HepG2 (cell line): Measurements from ENCODE around the gene U2AF1L4. TPM values are rescaled to one million over a fixed set of nuclear protein-coding genes. Genes with fewer than 3 reads are reported as not detected.

ENCODE experiments used
- ATAC-seq: fragments of 200-7000 bp; cut with Tn5 transposase; 3 replicates; pipeline ENCODE4 v1.9.1; 2020; ENCODE audit warnings: mild to moderate bottlenecking, moderate library complexity
- BruUV-seq: library from RNA; stranded (reverse); fragments of 400-500 nt; replicated peaks from 2 replicates; lab custom pipeline; 2021; lab: Mats Ljungman, UMichigan
- CTCF ChIA-PET: fragments of 300-600 bp; formaldehyde crosslinking; extraction: SDS; loops from one replicate; lab custom pipeline; 2021; ENCODE audit warnings: low total read pairs, inconsistent platforms, low intra/inter-chr PET ratio; lab: Yijun Ruan, JAX
- POLR2A ChIA-PET: fragments of 350-600 bp; sonication (Branson Sonifier 250); formaldehyde crosslinking; loops from one replicate; lab custom pipeline; 2020; ENCODE audit warnings: antibody characterized with exemption, inconsistent platforms; lab: Yijun Ruan, JAX
- DNase-seq: peaks from one replicate; pipeline ENCODE4 v3.0.0-alpha.2; 2015; ENCODE audit warnings: low spot score
- FAIRE-seq: peaks from 3 replicates; lab custom pipeline; 2011; peaks lifted over from hg19 to GRCh38; lab: Jason Lieb, UNC
- H2AFZ ChIP-seq: one replicate; pipeline ENCODE4 v1.6.1; 2011; ENCODE audit warnings: low read length, inconsistent platforms
- H3K27ac ChIP-seq: fragments of 300-600 bp; 3 replicates; pipeline ENCODE4 v1.8.0; 2011; ENCODE audit warnings: mixed run types, mild to moderate bottlenecking, mixed read lengths, low read length, inconsistent platforms; ENCODE audit not compliant: insufficient read depth; ENCODE audit errors: extremely low read length
- H3K27me3 ChIP-seq, 2 experiments: fragments of 200-600 bp in 1 of 2; 2 replicates in 1 of 2; 3 replicates in 1 of 2; pipeline versions ENCODE4 v1.6.0 to v1.8.0; 2011; ENCODE audit warnings: low read length in 2 of 2, mild to moderate bottlenecking in 2 of 2, moderate library complexity in 2 of 2, inconsistent platforms in 1 of 2; ENCODE audit not compliant: insufficient read depth in 2 of 2, control insufficient read depth in 1 of 2
- H3K36me3 ChIP-seq, 2 experiments: fragments of 200-600 bp in 1 of 2; replicated peaks in 1 of 2; 2 replicates in 1 of 2; 3 replicates in 1 of 2; pipeline versions ENCODE4 v1.5.1 to v1.8.0; 2011; ENCODE audit warnings: low read length in 2 of 2, inconsistent platforms in 1 of 2; ENCODE audit not compliant: insufficient read depth in 2 of 2, control insufficient read depth in 1 of 2
- H3K4me1 ChIP-seq: 2 replicates; pipeline ENCODE4 v1.5.1; 2012; ENCODE audit warnings: low read length, inconsistent platforms; ENCODE audit not compliant: insufficient read depth
- H3K4me2 ChIP-seq: 2 replicates; pipeline ENCODE4 v1.6.0; 2011; ENCODE audit warnings: low read depth, low read length, inconsistent platforms
- H3K4me3 ChIP-seq, 3 experiments: fragments of 200-600 bp in 1 of 3; sonication (generic), shearing (Covaris generic) in 1 of 3; replicated peaks in 1 of 3; 2 replicates each; pipeline ENCODE4 v1.5.1; 2011 to 2016; ENCODE audit warnings: low read length in 3 of 3, inconsistent platforms in 2 of 3, low read depth in 2 of 3, mild to moderate bottlenecking in 2 of 3, control low read depth in 1 of 3, mixed read lengths in 1 of 3; ENCODE audit not compliant: insufficient read depth in 1 of 3
- H3K79me2 ChIP-seq: one replicate; pipeline ENCODE4 v1.6.1; 2011; ENCODE audit warnings: low read length, inconsistent platforms; ENCODE audit not compliant: insufficient read depth
- H3K9ac ChIP-seq: 2 replicates; pipeline ENCODE4 v1.6.0; 2011; ENCODE audit warnings: mild to moderate bottlenecking, low read depth, low read length, inconsistent platforms; ENCODE audit not compliant: insufficient read depth
- H3K9me3 ChIP-seq: 2 replicates; pipeline ENCODE4 v1.5.1; 2012; ENCODE audit warnings: mild to moderate bottlenecking, low read length
- H4K20me1 ChIP-seq: 2 replicates; pipeline ENCODE4 v1.6.0; 2011; ENCODE audit warnings: inconsistent platforms, mild to moderate bottlenecking, low read length, moderate library complexity; ENCODE audit not compliant: insufficient read depth
- AGO2 ChIP-seq: fragments of 200-400 bp; formaldehyde crosslinking; optimal IDR thresholded peaks from 2 replicates; pipeline ENCODE3; 2017; ENCODE audit warnings: mild to moderate bottlenecking, low read depth, low read length, moderate library complexity
- ARID2 ChIP-seq: sonication (generic); formaldehyde crosslinking; IDR thresholded peaks from 2 replicates; pipeline ENCODE4 v1.8.1; 2022; ENCODE audit warnings: mild to moderate bottlenecking, missing genetic modification reagents, borderline replicate concordance
- MTA3 ChIP-seq: sonication (generic); formaldehyde crosslinking; IDR thresholded peaks from 2 replicates; pipeline ENCODE4 v1.4.0; 2020; ENCODE audit warnings: missing genetic modification reagents
- SNRNP70 ChIP-seq: fragments of 200-400 bp; formaldehyde crosslinking; IDR thresholded peaks from 2 replicates; pipeline ENCODE4 v1.6.1; 2017; ENCODE audit warnings: mild to moderate bottlenecking, low read depth, low read length, moderate library complexity
- ZBTB26 ChIP-seq: IDR thresholded peaks from 2 replicates; pipeline ENCODE4 v1.6.1; 2016; ENCODE audit warnings: missing compliant biosample characterization, missing genetic modification reagents, borderline replicate concordance
- ZNF292 ChIP-seq: sonication (generic); formaldehyde crosslinking; IDR thresholded peaks from 2 replicates; pipeline ENCODE4 v1.8.1; 2022; ENCODE audit warnings: mild to moderate bottlenecking, low read depth, missing genetic modification reagents, borderline replicate concordance
- ZNF816 ChIP-seq: sonication (generic); formaldehyde crosslinking; IDR thresholded peaks from 2 replicates; pipeline ENCODE4 v1.8.0; 2022; ENCODE audit warnings: missing genetic modification reagents, mild to moderate bottlenecking, borderline replicate concordance
- WGBS: methylation state at CpG from one replicate; pipeline ENCODE4 v1.1.6; 2017; ENCODE audit warnings: low lambda C conversion rate; 5-methylcytosine and 5-hydroxymethylcytosine counted together
- in situ Hi-C: cut with HindIII; loops from 2 replicates; pipeline ENCODE4 v1.10.0; 2017; ENCODE audit warnings: low pct_unique_long_range_greater_than_20kb; ENCODE audit not compliant: extremely low pct_ligation_motif_present
- intact Hi-C: fragments of 100-400 bp; cut with micrococcal nuclease; formaldehyde crosslinking; loops from one replicate; pipeline ENCODE4 v1.10.0; 2022; ENCODE audit not compliant: unreplicated experiment
- polyA plus RNA-seq, 8 experiments: library from polyadenylated mRNA; depleted of rRNA in 3 of 8; stranded (reverse) in 7 of 8; unstranded in 1 of 8; fragments of >200 nt; fragmentation: Illumina TruSeq in 4 of 8; extraction: Trizol in 4 of 8; gene quantifications; 2 replicates each; pipeline versions ENCODE4 v1.2.1 to v1.2.3, GENCODE V29; 2011 to 2016; ENCODE audit warnings: low read depth in 4 of 8, missing spikeins in 1 of 8, mixed read lengths in 1 of 8; ENCODE audit not compliant: insufficient read depth in 1 of 8
- total RNA-seq, 5 experiments: library from RNA; depleted of rRNA; stranded (reverse); fragments of >200 nt; fragmentation: Illumina TruSeq; extraction: Trizol; gene quantifications; 2 replicates each; pipeline ENCODE4 v1.2.3, GENCODE V29; 2016; ENCODE audit warnings: low read depth in 1 of 5

The U2AF1L4 gene
- total and polyA plus RNA-seq, 2 of the 13 experiments (the other 11 are each of a cell fraction or from before 2014, with no cell fraction given) = 7.9 to 15.4 TPM

GRCh38 chr19:35789195-35789977 lies 44.2 kb upstream of the U2AF1L4 start:
- no peak overlapping the region for H3K9ac ChIP-seq
- no peaks in the 10 kb centered on the region for H3K9me3 ChIP-seq
- in situ Hi-C loops (no loop called here), intact Hi-C loops (no loop called here)
- no peaks in the 10 kb centered on the region for H3K36me3 ChIP-seq
- ATAC-seq = peak; percentile 1; the same call in 1 of the 3 replicates
- no peak for FAIRE-seq
- no peaks in the 10 kb centered on the region for H4K20me1 ChIP-seq
- no peaks in the 10 kb centered on the region for H3K79me2 ChIP-seq
- peaks cover 44% of the 10 kb centered on the region for H3K4me1 ChIP-seq
- H3K4me2 ChIP-seq = no peak overlapping the region
- no peak overlapping the region for H2AFZ ChIP-seq
- ChIA-PET POLR2A (interaction anchor here (0.9 to 1.5 kb wide), 3 partner anchors 23 to 151 kb away, joined by 3 to 6 read pairs (median 4); partner anchors contain the start of genes LIN37 and PRODH2), CTCF (no interaction called here)
- H3K27ac ChIP-seq = no peak overlapping the region
- TF ChIP-seq ZNF816 (no peak), MTA3 (CRISPR knock-in tag) (no peak), SNRNP70 (no peak), ZBTB26 (CRISPR knock-in tag) (no peak), ARID2 (CRISPR knock-in tag) (no peak), AGO2 (peak; percentile 31), ZNF292 (CRISPR knock-in tag) (no peak)
- no peak overlapping the region for H3K4me3 ChIP-seq
- 46% methylated on average over 2 of the region's 11 CpGs for WGBS
- H3K27me3 ChIP-seq = peaks cover 0 to 4% of the 10 kb centered on the region in 2 experiments; a peak in 3 of 5 replicates
- BruUV-seq = no TSS peak
- DNase-seq = no peak
